Left forelimb (tissue), 1 donor: ENCODE measurements around the gene MED20.

Source experiments
- DNase-seq: peaks from one replicate; pipeline ENCODE4 v3.0.0-alpha.2; 2018; ENCODE audit warnings: low spot score

Gene MED20

DNA sequence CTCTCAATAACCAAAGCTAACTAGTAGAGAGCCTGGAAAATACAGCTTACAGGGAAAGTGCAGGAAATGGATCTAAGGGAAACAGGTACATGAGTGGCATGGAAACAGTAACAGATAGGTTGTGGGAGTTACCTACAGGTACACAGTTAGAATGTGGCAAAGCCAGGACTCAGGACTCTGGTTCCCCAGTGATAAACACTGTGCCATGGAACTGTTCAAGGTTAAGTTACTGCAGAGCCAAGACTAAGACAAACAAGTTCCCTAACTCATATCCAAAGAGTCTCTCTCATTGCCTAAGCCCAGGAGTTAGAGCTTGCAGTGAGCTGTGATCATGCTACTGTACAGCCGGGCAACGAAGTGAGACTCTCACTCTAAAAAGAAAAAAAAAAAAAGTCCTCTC is 6.6 kb downstream of the MED20 start:
- DNase-seq: no peak

- no peak for DNase-seq
These were observed 11.2 kb downstream of the MED20 start for GRCh38 chr6:41909727-41910126.

DNA sequence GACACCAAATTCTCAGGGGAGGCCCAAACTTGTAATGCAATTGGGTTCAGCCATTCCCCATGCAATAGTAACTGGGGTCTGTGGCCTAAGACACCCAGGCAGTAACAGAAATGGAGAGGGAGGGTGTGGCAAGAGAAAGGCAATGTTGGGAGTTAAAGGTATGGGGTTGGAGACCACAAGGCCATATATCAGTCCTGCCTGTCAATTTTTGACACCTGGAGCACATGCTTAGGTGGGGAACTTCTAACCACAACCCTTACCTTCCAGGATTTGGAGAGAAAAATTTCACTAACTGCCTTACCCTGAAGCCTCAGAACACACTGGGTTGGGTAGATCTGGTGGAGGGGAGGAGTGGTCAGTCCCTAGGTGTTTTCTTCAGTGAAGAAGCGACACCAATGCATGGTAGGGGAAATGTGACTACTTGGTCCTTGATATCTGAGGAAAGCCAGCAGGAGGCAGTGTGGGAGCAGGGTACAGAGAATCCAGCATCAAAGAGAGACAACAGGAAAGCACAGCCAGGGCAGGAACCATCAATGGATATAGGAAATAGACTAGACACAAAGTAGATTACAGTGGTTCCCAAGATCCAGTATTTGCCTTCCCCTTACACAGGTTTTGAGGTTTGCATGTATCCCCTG is 18.9 kb downstream of the MED20 start:
- DNase-seq: no peak

GRCh38 chr6:41900861-41901260 is 20.1 kb downstream of the MED20 start:
- DNase-seq: no peak

- no peak for DNase-seq
These were observed 24.7 kb downstream of the MED20 start for GRCh38 chr6:41896281-41896680.

- peak; percentile 95 for DNase-seq
These were observed 25.4 kb downstream of the MED20 start, which contains the start of gene USP49 for GRCh38 chr6:41895300-41896233. TSS of gene USP49 (minus strand) at chr6:41895375. CDS start at chr6:41806983, 88,392 bp downstream.

DNA sequence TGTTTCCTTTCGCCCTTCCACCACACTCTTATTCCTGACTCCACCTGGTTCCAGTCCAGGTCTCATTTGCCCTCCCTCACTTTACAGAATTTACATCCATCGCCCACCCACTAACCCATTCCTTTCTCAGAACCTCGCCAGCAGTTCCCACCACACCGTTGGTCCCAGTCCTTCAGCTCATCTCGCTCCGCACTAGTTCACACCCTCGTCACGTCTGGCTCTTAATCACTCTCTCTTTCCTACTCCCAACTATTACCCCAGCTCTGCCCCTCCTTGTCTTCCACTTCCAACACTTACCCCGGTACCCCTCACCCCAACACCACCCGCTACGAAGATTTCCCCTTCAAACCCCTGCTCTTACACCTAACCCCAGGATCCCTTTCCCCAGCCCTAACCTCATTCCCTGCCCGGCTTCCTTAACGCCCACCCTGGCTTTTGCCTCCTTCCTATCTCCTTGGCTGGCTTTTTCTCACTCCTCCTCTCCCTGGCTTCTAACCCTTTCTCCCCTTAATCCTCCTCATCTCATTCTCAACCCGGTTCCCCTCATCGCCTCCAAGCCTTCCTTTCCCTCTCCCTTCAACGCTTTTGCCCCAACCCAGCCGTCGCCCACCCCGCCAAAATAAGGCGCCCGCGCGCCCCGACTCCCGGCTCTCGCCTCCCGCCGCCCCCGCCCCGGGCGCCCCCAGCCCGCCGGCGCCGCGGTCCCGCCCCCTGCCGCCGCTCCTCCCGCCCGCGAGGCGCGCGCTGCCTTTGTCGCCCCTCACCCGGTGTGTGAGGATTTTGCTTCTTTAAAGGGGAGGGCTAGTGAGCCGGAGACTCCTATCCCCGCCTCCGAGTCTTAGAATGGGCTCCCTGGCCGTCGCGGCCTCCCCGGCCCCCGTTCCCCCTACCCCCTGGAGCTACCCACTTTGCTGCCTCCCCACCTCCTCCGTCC is 26.3 kb downstream of the MED20 start:
- DNase-seq: no peak

DNA sequence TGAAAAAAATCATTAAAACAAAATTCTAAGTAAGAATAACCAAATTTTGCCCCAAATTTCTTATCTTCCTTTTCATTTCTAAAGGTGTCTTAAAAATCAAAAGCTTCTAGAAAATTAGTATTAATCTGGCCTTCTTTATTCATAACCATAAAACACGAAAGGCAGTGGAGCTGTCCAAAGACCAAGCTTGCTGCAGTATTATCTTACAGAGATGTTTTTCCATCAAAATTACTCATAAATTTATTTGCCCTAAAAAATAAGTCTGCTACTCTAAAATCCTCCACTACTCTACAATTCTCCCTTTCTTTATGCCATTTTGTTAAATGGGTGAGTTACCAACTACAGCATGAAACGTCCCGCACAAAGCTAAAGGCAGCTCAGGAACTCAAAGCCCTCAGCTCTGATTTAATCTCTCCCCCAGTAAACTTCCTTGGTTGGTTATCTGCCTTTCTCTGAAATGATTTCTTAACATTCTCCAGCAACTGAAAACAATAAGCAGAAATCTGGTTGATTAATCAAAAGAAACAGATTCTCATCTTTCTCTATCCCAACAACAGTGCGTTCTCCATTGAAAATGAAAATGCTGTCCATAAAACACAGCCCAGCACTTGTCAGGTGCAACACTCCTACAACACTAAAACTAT is 27.9 kb downstream of the MED20 start:
- DNase-seq: no peak

DNA sequence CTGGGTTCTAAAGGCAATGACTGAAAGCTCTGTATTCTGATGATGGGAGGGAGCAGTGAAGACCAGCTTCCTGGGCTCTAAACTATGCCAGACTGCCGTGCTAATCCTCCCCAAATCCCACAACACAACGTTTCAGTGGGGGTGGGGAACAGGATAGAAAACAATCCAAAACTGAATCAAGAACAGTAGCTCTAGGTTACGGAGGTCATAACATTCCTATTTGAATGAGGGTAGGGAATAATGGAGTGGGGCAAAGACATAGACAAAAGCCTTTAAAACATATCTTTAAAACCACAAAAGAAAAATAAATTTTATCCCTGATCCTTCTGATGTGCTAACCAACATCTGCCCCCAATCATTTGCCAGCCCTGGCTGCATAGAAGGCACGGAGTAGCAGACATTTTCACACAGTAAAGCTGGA is 33.6 kb downstream of the MED20 start:
- no peak for DNase-seq

- no peak for DNase-seq
These were observed 35.0 kb downstream of the MED20 start for GRCh38 chr6:41885930-41886329.

DNA sequence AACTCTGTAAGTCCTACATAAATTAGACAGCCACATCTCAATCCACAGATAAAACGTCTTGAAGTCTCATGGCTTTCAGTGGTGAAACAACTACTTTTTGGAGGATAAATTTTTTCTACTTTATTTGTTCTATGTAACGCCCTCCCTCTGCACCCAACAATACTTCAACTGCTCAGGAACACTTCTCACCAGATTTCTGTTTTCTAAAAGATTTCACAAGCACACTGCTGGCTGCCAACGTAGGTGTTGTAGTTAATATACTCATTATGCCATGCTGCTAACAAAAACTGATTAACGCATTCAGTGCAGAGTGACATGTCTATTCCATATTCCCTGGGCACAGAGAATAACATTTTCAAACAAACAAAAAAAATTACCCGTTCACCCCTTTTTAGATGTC is 36.0 kb downstream of the MED20 start:
- DNase-seq: no peak

DNA sequence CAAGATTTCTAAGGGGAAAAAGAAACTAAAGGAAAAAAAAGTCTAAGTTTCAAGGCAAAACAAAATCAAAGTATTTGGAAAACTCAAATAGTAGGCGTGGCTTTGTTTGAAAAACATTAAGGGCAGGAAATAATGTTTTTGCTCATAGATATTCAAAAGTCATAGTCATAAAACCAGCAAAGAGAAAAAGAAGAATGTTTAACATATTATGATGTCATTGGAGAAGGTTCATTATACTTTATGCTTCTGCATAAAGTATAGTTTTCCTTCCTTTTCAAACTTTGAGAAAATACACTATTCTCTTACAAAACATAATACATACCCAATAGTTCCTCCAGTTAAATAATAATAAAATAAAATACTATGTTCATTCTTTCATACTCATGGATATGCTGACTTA is 39.4 kb downstream of the MED20 start:
- no peak for DNase-seq

DNA sequence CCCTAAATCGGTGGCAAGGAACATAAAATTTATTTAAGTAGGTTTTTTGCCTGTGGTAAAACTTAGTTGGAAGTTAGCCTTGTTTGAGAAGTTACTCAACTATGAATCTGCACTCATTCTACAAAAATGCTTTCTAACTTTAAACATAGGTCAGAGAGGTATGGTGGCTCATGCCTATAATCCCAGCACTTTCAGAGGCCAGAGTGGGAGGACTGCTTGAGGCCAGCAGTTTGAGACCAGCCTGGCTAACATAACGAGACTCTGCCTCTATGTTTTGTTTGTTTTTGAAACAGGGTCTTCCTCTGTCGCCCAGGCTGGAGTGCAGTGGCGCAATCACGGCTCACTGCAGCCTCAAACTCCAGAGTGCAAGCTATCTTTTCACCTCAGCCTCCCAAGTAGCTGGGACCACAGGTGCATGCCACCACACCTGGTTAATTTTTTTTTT is 42.0 kb downstream of the MED20 start:
- no peak for DNase-seq

DNA sequence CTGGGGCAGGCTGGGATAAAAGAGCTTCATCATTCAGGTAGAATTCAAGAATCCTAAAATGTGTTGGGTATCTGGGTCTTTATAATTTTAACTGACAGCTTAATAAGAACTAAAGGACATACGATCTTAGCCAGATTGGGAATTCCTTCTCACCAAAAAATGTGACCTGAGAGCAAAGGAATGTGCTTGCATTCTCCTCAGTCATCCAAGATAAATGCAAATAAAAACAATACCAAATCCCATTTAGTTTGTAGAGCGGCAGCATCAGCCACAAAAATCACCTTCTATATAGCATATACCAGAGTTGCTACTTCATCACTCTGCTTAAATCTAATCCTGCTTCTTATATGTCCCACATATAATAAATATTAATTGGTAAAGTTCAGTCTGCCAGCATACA is 42.7 kb downstream of the MED20 start:
- no peak for DNase-seq

GRCh38 chr6:41877051-41877680 is 43.8 kb downstream of the MED20 start:
- DNase-seq: no peak

- DNase-seq: no peak
These were observed 46.2 kb downstream of the MED20 start for GRCh38 chr6:41874741-41875140.

- no peak for DNase-seq
These were observed 48.8 kb downstream of the MED20 start for GRCh38 chr6:41872147-41872546.

GRCh38 chr6:41871691-41872090 is 49.2 kb downstream of the MED20 start:
- DNase-seq: no peak

GRCh38 chr6:41859356-41859755 is 61.6 kb downstream of the MED20 start:
- no peak for DNase-seq

DNA sequence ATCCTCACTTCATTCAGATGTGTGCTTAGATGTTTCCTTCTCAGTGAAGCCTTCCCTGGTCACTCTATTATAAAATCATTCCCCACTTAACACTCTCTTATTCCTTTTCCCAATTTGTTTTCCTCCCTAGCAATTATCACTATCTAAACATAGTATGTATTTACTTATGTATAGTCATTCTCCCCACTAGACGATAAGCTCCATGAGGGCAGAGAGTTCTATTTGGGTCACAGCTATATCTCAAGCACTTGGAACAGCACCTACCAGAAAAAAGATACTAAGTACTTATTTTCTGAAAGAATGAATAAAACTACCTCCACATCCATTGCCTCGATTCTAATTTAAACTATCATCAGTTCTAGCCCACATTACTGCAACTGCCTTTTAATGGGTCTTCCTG is 62.2 kb downstream of the MED20 start:
- DNase-seq: no peak
